Subcutaneous abdominal adipose tissue (tissue), 5 donors: ENCODE data around the gene C11orf91.
"Not testable (repeated sequence)": the region's sequence is repeated elsewhere in the genome, so short reads cannot be mapped to it uniquely, and the experiment has no call there.

Source experiments
- H3K27ac ChIP-seq: one replicate; pipeline ENCODE4 v1.7.0; 2013; ENCODE audit warnings: low read depth, mild to moderate bottlenecking, inconsistent platforms, low read length, moderate library complexity
- H3K27me3 ChIP-seq, 5 donors: one replicate each; pipeline ENCODE4 v1.7.0; 2013; ENCODE audit warnings: low read length in 5 of 5, inconsistent platforms in 1 of 5; ENCODE audit not compliant: control insufficient read depth in 5 of 5, insufficient read depth in 4 of 5
- H3K36me3 ChIP-seq, 5 donors: one replicate each; pipeline ENCODE4 v1.7.0; 2013; ENCODE audit warnings: low read length in 5 of 5; ENCODE audit not compliant: control insufficient read depth in 5 of 5, insufficient read depth in 5 of 5
- H3K4me1 ChIP-seq, 5 donors: one replicate each; pipeline ENCODE4 v1.7.0; 2013; ENCODE audit warnings: low read length in 5 of 5, mild to moderate bottlenecking in 3 of 5, moderate library complexity in 1 of 5; ENCODE audit not compliant: control insufficient read depth in 5 of 5, insufficient read depth in 5 of 5
- H3K4me3 ChIP-seq, 5 donors: one replicate each; pipeline ENCODE4 v1.7.0; 2013; ENCODE audit warnings: low read length in 5 of 5, low read depth in 1 of 5
- H3K9ac ChIP-seq, 5 donors: one replicate each; pipeline ENCODE4 v1.7.0; 2013; ENCODE audit warnings: low read length in 5 of 5, mild to moderate bottlenecking in 4 of 5, moderate library complexity in 3 of 5
- H3K9me3 ChIP-seq, 5 donors: one replicate each; pipeline ENCODE4 v1.7.0; 2013; ENCODE audit warnings: low read length in 5 of 5; ENCODE audit not compliant: control insufficient read depth in 5 of 5
- donor health status: healthy.
- donor health status: healthy.
- donor health status: healthy.
- donor health status: healthy.
- donor health status: healthy.

Gene C11orf91

DNA sequence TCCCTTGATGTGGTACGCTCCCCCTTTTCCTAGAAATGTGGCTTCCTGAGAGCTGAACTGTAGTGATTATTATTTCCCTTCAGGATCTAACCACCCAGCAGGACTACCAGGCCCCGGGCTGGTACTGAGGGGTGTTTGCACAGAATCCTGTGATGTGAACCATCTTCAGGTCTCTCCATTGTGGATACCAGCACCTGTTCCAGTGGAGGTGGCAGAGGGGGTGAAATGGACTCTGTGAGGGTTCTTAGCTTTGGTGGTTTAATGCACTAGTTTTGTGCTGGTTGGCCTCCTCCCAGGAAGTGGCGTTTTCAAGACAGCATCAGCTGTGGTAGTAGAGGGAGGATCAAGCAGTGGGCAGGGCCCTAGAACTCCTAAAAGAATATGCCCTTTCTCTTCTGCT, 18.6 kb downstream of the C11orf91 start:
- Histone ChIP-seq H3K36me3 (no peaks in the 10 kb centered on the region), H3K9ac (no peak overlapping the region)

DNA sequence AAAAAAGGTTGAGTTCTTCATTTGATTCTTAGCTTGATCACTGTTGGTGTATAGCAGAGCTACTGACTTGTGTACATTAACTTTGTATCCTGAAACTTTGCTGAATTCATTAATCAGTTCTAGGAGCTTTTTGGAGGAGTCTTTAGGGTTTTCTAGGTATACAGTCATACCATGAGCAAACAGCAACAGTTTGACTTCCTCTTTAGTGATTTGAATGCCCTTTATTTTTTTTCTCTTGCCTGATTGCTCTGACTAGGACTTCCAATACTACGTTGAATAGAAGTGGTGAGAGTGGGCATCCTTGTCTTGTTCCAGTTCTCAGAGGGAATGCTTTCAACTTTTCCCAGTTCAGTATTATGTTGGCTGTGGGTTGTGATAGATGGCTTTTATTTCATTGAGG, 22.0 kb downstream of the C11orf91 start:
- not testable (repeated sequence) for H3K27ac ChIP-seq

More for the DNA sequence above, 18.6 kb downstream of the C11orf91 start:
- no peak overlapping the region for H3K27ac ChIP-seq
- H3K27me3 ChIP-seq: no peaks in the 10 kb centered on the region
- peaks cover 0 to 4% (median 0%) of the 10 kb centered on the region in 5 donors for H3K9me3 ChIP-seq
- H3K4me1 ChIP-seq: peaks cover 0 to 12% (median 0%) of the 10 kb centered on the region in 5 donors
- no peak overlapping the region for H3K4me3 ChIP-seq

DNA sequence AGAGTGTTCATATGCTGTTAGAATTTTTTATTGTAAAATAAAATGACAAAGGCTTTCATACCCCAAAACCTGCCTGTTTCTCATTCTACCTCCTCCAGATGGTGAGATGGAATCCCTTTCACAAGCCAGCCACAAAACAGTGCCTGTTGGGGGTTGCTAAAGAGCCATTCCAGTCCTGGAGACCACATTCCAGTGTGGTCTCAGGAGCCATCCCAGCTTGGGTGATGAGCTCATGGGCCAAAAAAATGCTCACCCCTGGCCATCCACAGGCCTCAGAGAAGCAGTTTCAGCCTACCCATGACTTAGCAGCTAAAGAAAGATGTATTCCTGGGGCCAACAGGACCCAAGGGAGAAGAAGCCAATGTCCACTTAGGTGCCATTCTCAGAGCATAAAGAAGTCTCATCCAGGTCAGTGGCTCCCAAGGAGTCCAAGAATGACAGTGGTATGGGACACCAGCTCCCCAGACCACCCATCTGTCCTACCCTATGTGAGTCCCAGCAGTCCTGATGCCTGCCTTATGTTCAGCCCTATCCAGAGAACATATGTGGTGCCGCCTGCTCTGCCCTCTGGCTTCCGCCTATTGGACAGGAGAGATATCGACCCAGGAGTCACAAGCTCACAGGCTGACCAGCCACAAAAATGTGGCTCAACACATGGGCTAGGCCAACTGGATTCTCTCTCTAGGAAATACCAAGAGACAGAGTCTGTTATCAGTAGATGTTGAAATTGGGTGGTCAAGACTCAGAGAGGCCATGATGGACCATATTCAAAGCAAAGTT, 26.4 kb downstream of the C11orf91 start:
- Histone ChIP-seq H3K27me3 (no peaks in the 10 kb centered on the region), H3K27ac (no peak overlapping the region), H3K36me3 (no peaks in the 10 kb centered on the region), H3K9me3 (peaks cover 0 to 4% (median 0%) of the 10 kb centered on the region in 5 donors), H3K9ac (no peak overlapping the region), H3K4me1 (peaks cover 0 to 10% (median 7%) of the 10 kb centered on the region in 5 donors), H3K4me3 (peak overlapping the region in 1 of 5 donors; percentile 10)

More for the DNA sequence above, 22.0 kb downstream of the C11orf91 start:
- H3K27me3 ChIP-seq, H3K4me1 ChIP-seq, H3K4me3 ChIP-seq, H3K9ac ChIP-seq, H3K36me3 ChIP-seq, H3K9me3 ChIP-seq: not testable (repeated sequence)

DNA sequence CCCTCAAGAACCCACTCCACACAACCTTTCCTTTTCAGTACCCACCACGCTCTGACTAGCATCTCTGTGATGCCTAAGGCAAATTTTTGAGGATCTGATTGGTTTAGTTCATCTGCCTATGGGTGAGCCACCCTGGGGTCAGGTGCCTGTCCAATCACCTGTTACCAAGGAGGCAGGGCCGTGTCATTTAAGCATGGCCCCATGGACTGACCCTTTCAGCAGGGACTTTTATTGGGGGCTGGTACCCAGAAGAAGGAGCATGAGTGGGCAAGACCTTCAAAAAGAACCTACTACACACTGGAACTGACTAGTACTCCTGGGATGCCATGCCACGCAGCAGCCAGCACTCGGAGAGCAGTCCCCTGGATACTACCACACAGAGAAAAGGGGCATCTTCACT, 28.4 kb downstream of the C11orf91 start:
- no peaks in the 10 kb centered on the region for H3K36me3 ChIP-seq
- H3K9me3 ChIP-seq: no peaks in the 10 kb centered on the region
- H3K4me1 ChIP-seq: peaks cover 0 to 10% (median 7%) of the 10 kb centered on the region in 5 donors
- H3K9ac ChIP-seq: no peak overlapping the region
- no peak overlapping the region for H3K27ac ChIP-seq
- H3K4me3 ChIP-seq: no peak overlapping the region
- no peaks in the 10 kb centered on the region for H3K27me3 ChIP-seq

DNA sequence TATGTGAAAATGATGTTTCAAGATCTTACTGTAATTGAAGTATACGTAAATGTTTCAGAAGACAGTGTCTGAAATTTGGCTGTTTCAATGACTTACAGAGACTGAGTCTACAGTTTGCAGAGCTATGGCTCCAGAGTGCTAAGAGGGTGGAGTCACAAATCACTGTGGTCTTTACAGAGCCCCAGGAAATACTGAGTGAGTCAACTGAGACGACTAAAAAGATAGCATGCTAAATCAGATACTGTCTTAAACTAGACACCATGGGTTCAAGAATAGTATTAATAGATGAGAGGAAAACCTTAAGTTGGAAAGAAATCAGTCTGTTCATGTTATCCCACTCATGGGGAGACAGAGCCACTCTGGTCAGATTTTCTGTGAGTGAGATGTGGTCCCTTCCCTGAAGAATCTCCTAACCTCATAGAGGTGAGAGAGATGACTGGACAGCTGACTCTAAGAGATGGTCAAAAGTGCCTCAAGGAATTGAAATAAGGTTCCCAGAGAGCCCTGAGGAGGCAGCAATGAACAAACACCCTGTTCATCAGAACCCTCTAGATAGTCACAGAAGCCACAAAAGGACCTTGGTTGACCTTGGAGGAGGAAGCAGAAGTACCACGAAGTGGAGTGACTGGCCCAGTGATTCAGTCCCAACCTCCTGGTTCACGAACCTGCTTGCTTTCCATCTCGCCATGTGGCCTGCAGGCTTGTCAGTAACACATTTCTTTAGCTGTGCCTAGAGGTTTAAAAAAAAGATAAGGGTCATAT, 30.2 kb downstream of the C11orf91 start:
- no peaks in the 10 kb centered on the region for H3K9me3 ChIP-seq

DNA sequence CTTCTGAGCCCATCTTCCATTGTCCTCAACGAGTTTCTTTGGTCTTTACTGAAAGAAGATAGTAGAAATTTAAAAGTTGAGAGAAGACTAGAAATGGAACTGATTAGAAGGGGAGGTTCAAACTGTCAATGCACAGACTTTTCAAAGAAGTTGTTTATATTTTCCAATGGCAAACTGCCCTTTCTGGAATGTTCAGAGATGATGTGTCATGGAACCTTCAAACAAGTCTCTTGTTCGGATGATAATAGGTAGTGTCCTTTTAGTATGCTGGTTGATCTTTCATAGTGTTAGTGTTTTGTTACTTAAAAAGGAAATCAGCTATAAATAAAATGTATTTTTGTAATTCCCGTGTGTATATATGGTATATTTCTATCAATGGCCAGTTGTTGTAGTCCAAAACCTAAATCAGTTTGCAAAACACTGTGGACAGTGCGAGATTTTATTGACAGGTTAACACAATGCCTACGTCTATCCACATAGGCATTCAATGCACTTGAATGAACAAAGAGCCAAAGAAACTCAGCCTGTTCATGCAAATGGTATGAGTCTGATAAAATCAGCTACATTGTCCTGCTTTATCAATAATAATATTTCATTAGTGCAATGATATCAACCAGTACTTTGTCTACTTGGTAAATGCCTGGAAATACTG, 30.9 kb downstream of the C11orf91 start:
- H3K36me3 ChIP-seq: no peaks in the 10 kb centered on the region

More for the DNA sequence above, 30.2 kb downstream of the C11orf91 start:
- no peaks in the 10 kb centered on the region for H3K36me3 ChIP-seq
- no peak overlapping the region for H3K27ac ChIP-seq
- H3K27me3 ChIP-seq: no peaks in the 10 kb centered on the region
- H3K9ac ChIP-seq: no peak overlapping the region
- peaks cover 0 to 10% (median 7%) of the 10 kb centered on the region in 5 donors for H3K4me1 ChIP-seq
- no peak overlapping the region for H3K4me3 ChIP-seq

DNA sequence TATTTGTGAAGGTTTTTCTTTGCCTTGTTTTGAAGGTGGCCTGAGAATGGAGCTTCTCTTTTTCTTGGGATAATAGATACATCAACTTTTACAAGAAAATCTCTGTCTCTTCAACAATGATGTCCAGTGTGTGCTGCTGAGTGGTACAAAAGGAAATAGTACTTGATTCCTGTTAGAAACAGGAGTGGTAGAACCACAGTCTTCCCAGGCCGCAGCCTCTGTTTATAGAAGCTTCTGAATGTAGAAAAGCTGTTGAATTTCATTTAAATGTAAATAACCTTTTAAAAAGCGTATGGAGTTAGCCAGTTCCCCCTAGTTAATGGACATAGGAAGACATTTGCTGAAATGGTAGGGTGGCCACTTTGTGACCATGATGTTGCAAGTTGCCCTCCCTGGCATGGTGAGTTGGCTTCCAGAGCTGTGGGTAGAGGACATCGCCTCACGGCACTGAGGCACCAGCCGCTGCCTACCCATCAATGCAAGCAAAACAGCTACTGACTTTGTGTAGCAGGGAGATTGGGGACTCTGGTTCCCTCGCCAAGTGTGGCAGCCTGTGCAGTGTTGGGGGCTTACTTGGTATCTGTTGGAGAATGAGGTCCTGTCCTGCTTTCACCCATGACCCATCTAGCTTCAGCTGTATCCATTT, 31.6 kb downstream of the C11orf91 start:
- H3K9me3 ChIP-seq: no peaks in the 10 kb centered on the region
- H3K27ac ChIP-seq: no peak overlapping the region
- H3K36me3 ChIP-seq: no peaks in the 10 kb centered on the region

More for the DNA sequence above, 30.9 kb downstream of the C11orf91 start:
- H3K4me1 ChIP-seq: peaks cover 0 to 10% (median 7%) of the 10 kb centered on the region in 5 donors
- H3K27me3 ChIP-seq: no peaks in the 10 kb centered on the region
- no peak overlapping the region for H3K9ac ChIP-seq
- H3K27ac ChIP-seq: no peak overlapping the region
- no peaks in the 10 kb centered on the region for H3K9me3 ChIP-seq
- H3K4me3 ChIP-seq: no peak overlapping the region

DNA sequence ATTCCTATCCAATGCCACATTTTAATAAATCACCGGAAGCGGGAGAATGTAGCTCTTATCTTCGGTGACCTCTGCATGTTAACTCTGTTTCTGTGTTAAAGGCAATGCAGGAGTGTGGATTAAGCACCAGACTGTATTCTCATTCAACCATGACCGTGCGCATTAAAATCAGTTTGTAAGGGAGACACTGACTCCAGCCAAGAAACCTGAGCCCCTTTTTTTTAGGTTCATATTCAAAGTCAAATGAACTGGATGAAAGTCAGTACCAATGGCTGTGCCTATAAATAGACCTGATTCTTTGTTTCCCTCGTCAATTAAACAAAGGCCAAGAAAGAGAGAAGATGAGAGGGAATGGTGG, 32.2 kb downstream of the C11orf91 start:
- Histone ChIP-seq H3K9me3 (no peaks in the 10 kb centered on the region), H3K27ac (no peak overlapping the region), H3K9ac (no peak overlapping the region), H3K4me3 (no peak overlapping the region), H3K27me3 (no peaks in the 10 kb centered on the region), H3K4me1 (peaks cover 0 to under 1% (median 0%) of the 10 kb centered on the region in 5 donors), H3K36me3 (no peaks in the 10 kb centered on the region)

More for the DNA sequence above, 31.6 kb downstream of the C11orf91 start:
- Histone ChIP-seq H3K27me3 (no peaks in the 10 kb centered on the region), H3K4me1 (peaks cover 0 to 7% (median 4%) of the 10 kb centered on the region in 5 donors), H3K9ac (no peak overlapping the region), H3K4me3 (no peak overlapping the region)

DNA sequence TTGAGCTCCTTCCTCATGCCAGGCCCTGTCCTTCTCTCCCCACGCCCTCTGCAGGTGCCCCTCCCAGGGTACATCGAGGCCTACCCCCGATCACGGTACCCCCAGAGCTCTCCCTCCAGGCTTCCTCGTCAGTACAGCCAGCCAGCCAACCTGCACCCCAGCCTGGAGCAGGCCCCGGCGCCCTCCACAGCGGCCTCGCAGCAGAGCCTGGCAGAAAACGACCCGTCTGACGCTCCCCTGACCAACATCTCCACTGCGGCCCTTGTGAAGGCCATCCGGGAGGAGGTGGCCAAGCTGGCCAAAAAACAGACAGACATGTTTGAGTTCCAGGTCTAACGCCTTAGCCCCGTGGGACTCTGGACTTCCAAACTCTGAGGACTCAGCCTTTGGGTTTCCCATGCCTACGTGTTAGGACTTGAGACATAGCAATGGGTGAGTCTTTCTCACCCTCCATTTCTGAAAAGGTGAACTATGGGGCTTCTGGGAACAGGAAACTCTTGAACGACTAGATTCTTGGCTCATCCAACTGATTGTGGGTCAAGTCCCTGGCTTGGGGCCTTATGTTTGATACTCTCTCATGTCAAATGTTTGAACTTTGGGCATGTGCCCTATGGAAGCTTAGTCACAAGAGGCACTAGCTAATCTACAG, 32.7 kb downstream of the C11orf91 start:
- Histone ChIP-seq H3K27me3 (no peaks in the 10 kb centered on the region), H3K9ac (no peak overlapping the region), H3K36me3 (no peaks in the 10 kb centered on the region), H3K4me3 (no peak overlapping the region), H3K9me3 (no peaks in the 10 kb centered on the region), H3K27ac (no peak overlapping the region), H3K4me1 (no peaks in the 10 kb centered on the region)
